RCC 7860 (cell line): ENCODE data around the gene CREB3L4.
"Not testable (repeated sequence)": the region's sequence is repeated elsewhere in the genome, so short reads cannot be mapped to it uniquely, and the experiment has no call there.

Experiments
- DNase-seq: peaks from one replicate; pipeline ENCODE4 v3.0.0-alpha.2; 2015; ENCODE audit warnings: low spot score
- FAIRE-seq: peaks from 2 replicates; lab custom pipeline; 2012; peaks lifted over from hg19 to GRCh38; lab: Jason Lieb, UNC

Gene CREB3L4

GRCh38 chr1:153984123-153984894 lies 16.6 kb downstream of the CREB3L4 start:
- DNase-seq (no peak), FAIRE-seq (no peak)

- FAIRE-seq (no peak), DNase-seq (peak; percentile 57)
Measured at GRCh38 chr1:153985341-153985912, 17.7 kb downstream of the CREB3L4 start.

GRCh38 chr1:153985941-153986761 lies 18.4 kb downstream of the CREB3L4 start, which contains the start of gene RAB13:
RAB13 (minus strand) TSS chr1:153986339; CDS start chr1:153986236, 103 bp downstream.
- no peak for FAIRE-seq
- peak; percentile 76 for DNase-seq

GRCh38 chr1:153987621-153988020 lies 19.9 kb downstream of the CREB3L4 start:
- DNase-seq (no peak), FAIRE-seq (no peak)

GRCh38 chr1:153990468-153991150 lies 22.9 kb downstream of the CREB3L4 start, which contains the start of gene RPS27:
RPS27 (plus strand) TSS chr1:153990762; CDS start chr1:153990797, 35 bp downstream.
- FAIRE-seq, result peak; percentile 82
- peak; percentile 96 for DNase-seq

GRCh38 chr1:153991151-153991630 lies 23.5 kb downstream of the CREB3L4 start:
- FAIRE-seq (no peak), DNase-seq (no peak)

- DNase-seq (no peak), FAIRE-seq (no peak)
Measured at GRCh38 chr1:153991806-153992205, 24.1 kb downstream of the CREB3L4 start.

- FAIRE-seq, result no peak
- no peak for DNase-seq
Measured at GRCh38 chr1:153995202-153995601, 27.5 kb downstream of the CREB3L4 start.

GRCh38 chr1:153995640-153996039 lies 27.9 kb downstream of the CREB3L4 start:
- DNase-seq, result no peak
- no peak for FAIRE-seq

- FAIRE-seq, DNase-seq: not testable (repeated sequence)
Measured at GRCh38 chr1:153996882-153997281, 29.2 kb downstream of the CREB3L4 start.

- FAIRE-seq, result no peak
- DNase-seq, result no peak
Measured at GRCh38 chr1:154000420-154000819, 32.7 kb downstream of the CREB3L4 start.

- DNase-seq (no peak), FAIRE-seq (no peak)
Measured at GRCh38 chr1:154006136-154006535, 38.4 kb downstream of the CREB3L4 start.

- FAIRE-seq (no peak), DNase-seq (no peak)
Measured at GRCh38 chr1:154012129-154012528, 44.4 kb downstream of the CREB3L4 start.

- not testable (repeated sequence) for FAIRE-seq, DNase-seq
Measured at GRCh38 chr1:154012543-154012942, 44.8 kb downstream of the CREB3L4 start.

GRCh38 chr1:154014154-154014907 lies 46.6 kb downstream of the CREB3L4 start:
- DNase-seq (no peak), FAIRE-seq (no peak)

GRCh38 chr1:154019269-154019668 lies 51.6 kb downstream of the CREB3L4 start:
- DNase-seq (no peak), FAIRE-seq (no peak)

- FAIRE-seq (no peak), DNase-seq (no peak)
Measured at GRCh38 chr1:154019940-154020339, 52.2 kb downstream of the CREB3L4 start.
